GM19238 (cell line): ENCODE results near the gene ZNF311.
"Not testable (repeated sequence)": the region's sequence is repeated elsewhere in the genome, so short reads cannot be mapped to it uniquely, and the experiment has no call there.

Experiments used
- DNase-seq: peaks from one replicate; pipeline ENCODE4 v3.0.0; 2011; ENCODE audit warnings: low spot score; ENCODE audit not compliant: insufficient read length

The ZNF311 gene

GRCh38 chr6:28982476-28983266 lies 22.4 kb downstream of the ZNF311 start:
- no peak for DNase-seq

DNA sequence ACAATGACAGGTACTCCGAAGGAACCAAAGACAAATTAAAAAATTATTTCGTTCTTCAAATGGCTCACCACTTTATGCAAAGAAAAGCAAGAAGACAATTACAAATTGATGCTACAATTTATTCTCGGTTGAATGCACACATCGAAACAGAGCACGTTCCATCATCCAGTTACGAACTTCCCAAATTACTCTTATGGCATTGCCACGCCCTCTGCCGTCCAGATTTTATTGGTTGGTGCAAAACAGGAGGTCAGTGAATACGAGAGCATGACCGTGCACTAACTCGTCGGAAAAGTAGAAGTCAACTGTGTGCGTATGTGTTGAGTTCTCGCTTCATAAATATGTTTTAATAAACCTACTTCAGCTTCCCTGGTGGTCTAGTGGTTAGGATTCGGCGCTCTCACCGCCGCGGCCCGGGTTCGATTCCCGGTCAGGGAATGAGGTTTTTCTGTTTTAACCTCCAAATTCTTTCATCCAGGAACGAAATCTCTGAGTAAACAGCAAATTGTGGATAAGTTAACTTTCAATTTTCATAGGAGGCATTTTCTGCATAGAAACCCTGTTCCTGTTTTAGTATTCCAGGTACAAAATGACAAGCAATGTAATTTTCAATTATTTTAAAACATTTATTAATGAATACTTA lies 23.2 kb downstream of the ZNF311 start:
- peak; percentile 11 for DNase-seq

DNA sequence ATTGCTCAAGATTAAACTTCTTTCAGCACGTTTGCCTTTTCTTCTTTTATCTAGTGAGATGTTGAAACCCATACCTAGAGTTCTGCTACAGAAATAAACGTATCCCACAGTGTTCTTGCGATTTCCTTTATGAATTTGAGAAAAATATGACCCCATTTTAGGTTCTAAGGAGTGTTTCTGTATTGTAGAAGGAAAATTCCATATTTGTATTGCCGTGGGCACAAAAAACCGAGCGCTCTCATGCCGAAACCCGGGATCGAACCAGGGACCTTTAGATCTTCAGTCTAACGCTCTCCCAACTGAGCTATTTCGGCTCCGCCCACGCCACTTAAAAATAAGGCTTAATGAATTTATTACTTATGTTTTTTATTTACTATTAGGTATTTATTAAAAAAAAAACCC lies 23.7 kb downstream of the ZNF311 start:
- no peak for DNase-seq

GRCh38 chr6:28980852-28981430 lies 24.2 kb downstream of the ZNF311 start:
- DNase-seq = peak; percentile 54

- DNase-seq = no peak
Observed at GRCh38 chr6:28980137-28980851, 24.8 kb downstream of the ZNF311 start.

- DNase-seq = no peak
Observed at GRCh38 chr6:28979679-28980078, 25.4 kb downstream of the ZNF311 start.

- no peak for DNase-seq
Observed at GRCh38 chr6:28978959-28979561, 26.1 kb downstream of the ZNF311 start.

DNA sequence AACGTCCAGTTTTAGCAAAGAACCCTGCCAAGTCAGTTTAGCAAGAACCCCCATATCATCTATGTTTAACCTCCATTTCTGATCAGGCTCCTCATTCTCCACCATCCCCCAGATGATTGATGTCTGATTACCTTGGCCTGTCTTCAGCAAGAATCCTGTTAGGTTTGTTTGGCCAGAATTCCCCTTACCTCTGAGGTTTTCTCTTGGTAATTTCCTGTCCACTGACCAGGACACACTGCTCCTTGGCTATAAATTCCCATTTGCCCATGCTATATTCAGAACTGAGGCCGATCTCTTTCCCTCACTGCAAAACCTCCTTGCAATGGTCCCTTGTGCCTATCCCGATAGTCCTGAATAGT lies 27.0 kb downstream of the ZNF311 start:
- DNase-seq = no peak

DNA sequence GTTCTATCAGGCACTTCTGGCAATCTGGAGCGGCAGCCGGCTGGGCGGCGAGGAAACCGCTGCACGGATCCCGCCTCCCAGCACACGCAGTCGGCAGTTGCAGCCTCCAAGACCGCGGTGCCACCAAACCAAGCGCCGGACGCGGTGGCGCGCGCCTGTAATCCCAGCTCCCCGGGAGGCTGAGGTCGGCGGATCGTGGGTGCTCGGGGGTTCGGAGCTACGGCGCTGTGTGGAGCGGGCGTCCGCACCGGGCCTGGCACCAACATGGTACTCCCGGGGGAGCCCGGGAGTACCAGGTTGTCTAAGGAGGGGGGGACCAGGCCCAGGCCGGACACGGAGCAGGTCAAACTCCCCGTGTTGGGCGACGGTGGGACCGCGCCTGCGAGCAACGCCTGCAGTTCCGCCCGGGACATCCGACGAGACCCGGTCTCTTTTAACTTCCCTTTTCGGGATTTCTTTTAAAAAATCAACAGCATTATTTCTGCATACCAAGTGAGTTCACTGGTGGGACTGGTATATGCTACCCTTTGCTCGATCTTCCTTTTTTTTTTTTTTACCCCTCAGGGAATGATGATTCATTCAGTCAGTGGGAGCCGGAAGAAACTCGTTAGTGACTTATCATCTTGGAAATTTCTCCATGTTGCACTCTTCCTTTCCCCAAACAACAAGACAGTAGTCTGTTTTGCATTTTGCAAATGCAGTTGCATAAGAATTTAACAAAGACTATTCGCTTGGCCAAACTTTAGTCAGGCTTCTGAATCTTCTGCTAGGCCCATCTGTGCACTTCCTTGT lies 27.6 kb downstream of the ZNF311 start:
- no peak for DNase-seq

- no peak for DNase-seq
Observed at GRCh38 chr6:28976677-28977076, 28.4 kb downstream of the ZNF311 start.

GRCh38 chr6:28974505-28974904 lies 30.6 kb downstream of the ZNF311 start:
- no peak for DNase-seq

DNA sequence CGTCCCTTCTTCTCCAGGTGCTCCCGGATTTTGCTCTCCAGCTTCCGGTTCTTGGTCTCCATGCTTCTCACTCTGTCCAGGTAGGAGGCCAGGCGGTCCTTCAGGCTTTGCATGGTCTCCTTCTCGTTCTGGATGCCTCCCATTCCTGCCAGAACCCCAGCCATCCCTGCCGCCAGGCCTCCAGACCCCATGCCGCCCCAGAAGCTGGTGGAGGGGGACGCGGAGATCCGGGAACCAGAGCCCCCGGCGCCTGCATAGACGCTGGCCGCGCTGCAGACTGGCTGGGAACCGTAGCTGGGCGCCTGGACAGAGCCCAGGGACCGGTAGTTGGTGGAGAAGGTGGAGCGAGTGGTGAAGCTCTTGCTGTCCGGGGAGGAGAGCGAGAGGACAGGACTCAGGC lies 35.1 kb downstream of the ZNF311 start:
- not testable (repeated sequence) for DNase-seq

GRCh38 chr6:28969129-28969528 lies 36.0 kb downstream of the ZNF311 start:
- no peak for DNase-seq

GRCh38 chr6:28968476-28968875 lies 36.6 kb downstream of the ZNF311 start:
- no peak for DNase-seq

GRCh38 chr6:28965706-28966105 lies 39.4 kb downstream of the ZNF311 start:
- DNase-seq = no peak

DNA sequence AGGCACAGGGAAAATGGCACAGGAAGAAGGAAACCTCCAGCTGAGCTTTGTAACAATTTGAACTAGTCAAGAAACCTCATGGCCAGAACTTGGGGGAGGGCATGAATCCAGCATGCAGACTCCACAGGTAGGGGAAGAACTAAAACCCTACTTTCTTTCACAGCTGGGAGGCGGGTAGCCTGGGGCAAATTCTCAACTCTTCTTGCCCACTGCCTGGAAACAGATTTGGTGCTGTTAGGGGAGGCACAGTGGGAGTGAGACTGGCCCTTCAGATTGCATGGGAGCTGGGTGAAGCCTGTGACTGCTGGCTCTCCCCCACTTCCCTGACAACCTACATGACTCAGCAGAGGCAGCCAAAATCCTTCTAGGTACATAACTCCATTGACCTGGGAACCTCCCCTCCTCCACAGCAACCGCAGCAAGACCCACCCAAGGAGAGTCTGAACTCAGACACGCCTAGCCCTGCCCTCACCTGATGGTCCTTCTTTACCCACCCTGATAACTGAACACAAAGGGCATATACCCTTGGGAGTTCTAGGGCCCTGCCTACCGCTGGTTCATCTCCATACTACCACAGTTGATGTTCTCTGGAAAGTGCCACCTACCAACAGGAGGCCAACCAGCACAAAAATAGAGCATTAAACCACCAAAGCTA lies 44.1 kb downstream of the ZNF311 start:
- no peak for DNase-seq

- DNase-seq = not testable (repeated sequence)
Observed at GRCh38 chr6:28958561-28959243, 46.4 kb downstream of the ZNF311 start.

DNA sequence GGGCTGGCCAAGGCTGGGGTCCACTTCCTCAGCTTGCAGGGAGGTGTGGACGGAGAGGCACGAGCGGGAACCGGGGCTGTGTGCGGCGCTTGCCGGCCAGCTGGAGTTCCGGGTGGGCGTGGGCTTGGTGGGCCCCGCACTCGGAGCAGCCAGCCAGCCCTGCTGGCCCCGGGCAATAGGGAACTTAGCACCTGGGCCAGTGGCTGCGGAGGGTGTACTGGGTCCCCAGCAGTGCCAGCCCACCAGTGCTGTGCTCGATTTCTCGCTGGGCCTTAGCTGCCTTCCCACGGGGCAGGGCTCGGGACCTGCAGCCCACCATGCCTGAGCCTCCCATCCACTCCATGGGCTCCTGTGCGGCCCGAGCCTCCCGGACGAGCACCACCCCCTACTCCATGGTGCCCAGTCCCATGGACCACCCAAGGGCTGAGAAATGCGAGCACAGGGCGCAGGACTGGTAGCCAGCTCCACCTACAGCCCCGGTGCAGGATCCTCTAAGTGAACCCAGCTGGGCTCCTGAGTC lies 47.3 kb downstream of the ZNF311 start:
- not testable (repeated sequence) for DNase-seq

GRCh38 chr6:28956331-28956730 lies 48.8 kb downstream of the ZNF311 start:
- DNase-seq = no peak
